K562 (cell line): ENCODE measurements around the gene RRM2. TPM values are rescaled to one million over a fixed set of nuclear protein-coding genes. Genes with fewer than 3 reads are reported as not detected.

Experiments used
- CC2D1A ChIP-seq: fragments of 450-650 bp; IDR thresholded peaks from 2 replicates; pipeline ENCODE4 v1.6.1; 2017; ENCODE audit warnings: mild to moderate bottlenecking
- CTBP1 ChIP-seq: fragments of 450-650 bp; IDR thresholded peaks from 2 replicates; pipeline ENCODE4 v1.6.1; 2016; ENCODE audit warnings: borderline replicate concordance
- JUND ChIP-seq, 2 experiments: IDR thresholded peaks; 2 replicates in 1 of 2; 3 replicates in 1 of 2; pipeline ENCODE4 v1.6.1; 2011; ENCODE audit warnings: borderline replicate concordance in 2 of 2, low read depth in 2 of 2, low read length in 2 of 2, improper control_type of control experiment in 1 of 2, missing biosample characterization in 1 of 2, missing genetic modification characterization in 1 of 2, missing genetic modification reagents in 1 of 2
- KLF16 ChIP-seq: IDR thresholded peaks from 2 replicates; pipeline ENCODE4 v1.6.1; 2016; ENCODE audit warnings: antibody characterized with exemption
- LARP7 ChIP-seq: fragments of 450-650 bp; IDR thresholded peaks from 2 replicates; pipeline ENCODE4 v1.6.1; 2016
- MTA3 ChIP-seq: fragments of 450-650 bp; formaldehyde crosslinking; IDR thresholded peaks from 2 replicates; pipeline ENCODE4 v1.6.1; 2017; ENCODE audit warnings: mild to moderate bottlenecking, borderline replicate concordance
- MYC ChIP-seq, 2 experiments: fragments of 250-450 bp in 1 of 2; sonication (Bioruptor Pico) in 1 of 2; IDR thresholded peaks; 2 replicates each; pipeline versions ENCODE4 v1.5.1 to v1.6.1; 2012 to 2021; ENCODE audit warnings: low read depth in 2 of 2, borderline replicate concordance in 1 of 2, improper control_type of control experiment in 1 of 2, low read length in 1 of 2, mild to moderate bottlenecking in 1 of 2, moderate library complexity in 1 of 2
- RAD21 ChIP-seq, 2 experiments: fragments of 250-450 bp in 1 of 2; fragments of 450-650 bp in 1 of 2; sonication (Bioruptor Pico) in 1 of 2; formaldehyde crosslinking in 1 of 2; IDR thresholded peaks in 1 of 2; conservative IDR thresholded peaks in 1 of 2; 2 replicates each; pipeline versions ENCODE4 v1.4.0 to v1.8.0; 2020 to 2022; ENCODE audit warnings: mild to moderate bottlenecking in 2 of 2, moderate library complexity in 1 of 2
- SOX6 ChIP-seq: fragments of 450-650 bp; IDR thresholded peaks from 2 replicates; pipeline ENCODE4 v1.6.1; 2014; ENCODE audit warnings: mild to moderate bottlenecking
- SRF ChIP-seq, 2 experiments: fragments of 250-450, 450-650 bp in 1 of 2; sonication (Bioruptor Pico) in 1 of 2; sonication (generic) in 1 of 2; formaldehyde crosslinking; IDR thresholded peaks; 2 replicates each; pipeline versions ENCODE4 v1.5.0 to v1.5.1; 2020 to 2022; ENCODE audit warnings: mild to moderate bottlenecking in 1 of 2, missing genetic modification reagents in 1 of 2
- TFAP4 ChIP-seq: sonication (generic); formaldehyde crosslinking; IDR thresholded peaks from 2 replicates; pipeline ENCODE4 v1.8.0; 2022; ENCODE audit warnings: missing genetic modification reagents, mild to moderate bottlenecking, moderate library complexity, borderline replicate concordance
- ZNF263 ChIP-seq: sonication (generic); formaldehyde crosslinking; IDR thresholded peaks from 2 replicates; pipeline ENCODE4 v1.8.0; 2022; ENCODE audit warnings: mild to moderate bottlenecking, missing genetic modification reagents, borderline replicate concordance
- polyA plus RNA-seq, 8 experiments: library from polyadenylated mRNA; depleted of rRNA in 4 of 8; stranded (reverse) in 5 of 8; unstranded in 3 of 8; fragments of >200 nt; fragmentation: Nextera tagmentation in 2 of 8; fragmentation: Illumina TruSeq in 1 of 8; extraction: Ambion mirVana in 2 of 8; extraction: Trizol in 1 of 8; gene quantifications; 2 replicates each; pipeline versions ENCODE4 v1.2.1 to v1.2.3, GENCODE V29; 2011 to 2014; ENCODE audit warnings: inconsistent platforms in 1 of 8, missing spikeins in 1 of 8
- total RNA-seq, 7 experiments: library from RNA; depleted of rRNA in 6 of 7; stranded (reverse); fragments of >200 nt in 6 of 7; fragmentation: Illumina TruSeq in 2 of 7; extraction: Trizol in 2 of 7; gene quantifications; 2 replicates each; pipeline versions ENCODE4 v1.2.1 to v1.2.3, GENCODE V29; 2011 to 2021; ENCODE audit warnings: low replicate concordance in 1 of 7
- TF ChIP-seq, protein P1 (sequence below): IDR thresholded peaks from 2 replicates; pipeline ENCODE4 v1.6.1; 2011; ENCODE audit warnings: borderline replicate concordance, low read depth, mild to moderate bottlenecking, moderate library complexity, low read length; ENCODE audit not compliant: insufficient read depth, poor library complexity, severe bottlenecking
- TF ChIP-seq, protein P2 (sequence below), 2 experiments: fragments of 250-450 bp in 1 of 2; fragments of 450-650 bp in 1 of 2; sonication (Bioruptor Pico) in 1 of 2; IDR thresholded peaks; 2 replicates each; pipeline versions ENCODE4 v1.6.1 to v1.8.0; 2016 to 2021; ENCODE audit warnings: mild to moderate bottlenecking in 2 of 2, moderate library complexity in 2 of 2, missing compliant biosample characterization in 1 of 2, missing genetic modification characterization in 1 of 2
- TF ChIP-seq, protein P3 (sequence below), 2 experiments: IDR thresholded peaks; 2 replicates each; pipeline ENCODE4 v1.6.1; 2012; ENCODE audit warnings: improper control_type of control experiment in 2 of 2, low read depth in 2 of 2, low read length in 2 of 2, borderline replicate concordance in 1 of 2

RRM2 gene
- total and polyA plus RNA-seq, 9 of the 15 experiments (the other 6 are each of a cell fraction or from before 2014, with no cell fraction given): 50.1 to 244 (median 128) TPM

- TF ChIP-seq MTA3: 0 out of 2 replicates have a peak, but pooled peaks have one; percentile 38
- TF ChIP-seq, protein P1, sequence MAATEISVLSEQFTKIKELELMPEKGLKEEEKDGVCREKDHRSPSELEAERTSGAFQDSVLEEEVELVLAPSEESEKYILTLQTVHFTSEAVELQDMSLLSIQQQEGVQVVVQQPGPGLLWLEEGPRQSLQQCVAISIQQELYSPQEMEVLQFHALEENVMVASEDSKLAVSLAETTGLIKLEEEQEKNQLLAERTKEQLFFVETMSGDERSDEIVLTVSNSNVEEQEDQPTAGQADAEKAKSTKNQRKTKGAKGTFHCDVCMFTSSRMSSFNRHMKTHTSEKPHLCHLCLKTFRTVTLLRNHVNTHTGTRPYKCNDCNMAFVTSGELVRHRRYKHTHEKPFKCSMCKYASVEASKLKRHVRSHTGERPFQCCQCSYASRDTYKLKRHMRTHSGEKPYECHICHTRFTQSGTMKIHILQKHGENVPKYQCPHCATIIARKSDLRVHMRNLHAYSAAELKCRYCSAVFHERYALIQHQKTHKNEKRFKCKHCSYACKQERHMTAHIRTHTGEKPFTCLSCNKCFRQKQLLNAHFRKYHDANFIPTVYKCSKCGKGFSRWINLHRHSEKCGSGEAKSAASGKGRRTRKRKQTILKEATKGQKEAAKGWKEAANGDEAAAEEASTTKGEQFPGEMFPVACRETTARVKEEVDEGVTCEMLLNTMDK: peak; percentile 34
- peak; percentile 57; the same call in 1 of the 2 replicates for TF ChIP-seq TFAP4 (CRISPR knock-in tag)
- TF ChIP-seq LARP7: no peak
- TF ChIP-seq SRF (CRISPR knock-in tag; IDR thresholded peaks at IDR 0.05): no peak
- peak; percentile 14; the same call in 1 of the 2 replicates for TF ChIP-seq SOX6
- TF ChIP-seq KLF16: peak; percentile 72
- TF ChIP-seq ZNF263 (CRISPR knock-in tag): peak; percentile 19; the same call in 1 of the 2 replicates
- TF ChIP-seq JUND (IDR thresholded peaks at IDR 0.05; ENCODE audit: borderline replicate concordance, low read depth, low read length): 0 out of 2 replicates have a peak, but pooled peaks have one; percentile 19
- TF ChIP-seq JUND (tag; IDR thresholded peaks at IDR 0.05; ENCODE audit: borderline replicate concordance, low read depth, low read length): 0 out of 3 replicates have a peak, but pooled peaks have one; percentile 9
- TF ChIP-seq, protein P2, sequence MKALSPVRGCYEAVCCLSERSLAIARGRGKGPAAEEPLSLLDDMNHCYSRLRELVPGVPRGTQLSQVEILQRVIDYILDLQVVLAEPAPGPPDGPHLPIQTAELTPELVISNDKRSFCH (CRISPR knock-in tag; IDR thresholded peaks at IDR 0.05): no peak
- TF ChIP-seq, protein P2 (tag; IDR thresholded peaks at IDR 0.05): 0 out of 2 replicates have a peak, but pooled peaks have one; percentile 26
- TF ChIP-seq CTBP1: peak; percentile 23; the same call in 1 of the 2 replicates
- TF ChIP-seq, protein P3, sequence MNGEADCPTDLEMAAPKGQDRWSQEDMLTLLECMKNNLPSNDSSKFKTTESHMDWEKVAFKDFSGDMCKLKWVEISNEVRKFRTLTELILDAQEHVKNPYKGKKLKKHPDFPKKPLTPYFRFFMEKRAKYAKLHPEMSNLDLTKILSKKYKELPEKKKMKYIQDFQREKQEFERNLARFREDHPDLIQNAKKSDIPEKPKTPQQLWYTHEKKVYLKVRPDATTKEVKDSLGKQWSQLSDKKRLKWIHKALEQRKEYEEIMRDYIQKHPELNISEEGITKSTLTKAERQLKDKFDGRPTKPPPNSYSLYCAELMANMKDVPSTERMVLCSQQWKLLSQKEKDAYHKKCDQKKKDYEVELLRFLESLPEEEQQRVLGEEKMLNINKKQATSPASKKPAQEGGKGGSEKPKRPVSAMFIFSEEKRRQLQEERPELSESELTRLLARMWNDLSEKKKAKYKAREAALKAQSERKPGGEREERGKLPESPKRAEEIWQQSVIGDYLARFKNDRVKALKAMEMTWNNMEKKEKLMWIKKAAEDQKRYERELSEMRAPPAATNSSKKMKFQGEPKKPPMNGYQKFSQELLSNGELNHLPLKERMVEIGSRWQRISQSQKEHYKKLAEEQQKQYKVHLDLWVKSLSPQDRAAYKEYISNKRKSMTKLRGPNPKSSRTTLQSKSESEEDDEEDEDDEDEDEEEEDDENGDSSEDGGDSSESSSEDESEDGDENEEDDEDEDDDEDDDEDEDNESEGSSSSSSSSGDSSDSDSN (IDR thresholded peaks at IDR 0.05; ENCODE audit: borderline replicate concordance in 1 of 2, low read depth in 2 of 2, low read length in 2 of 2): 0 out of 4 replicates have a peak, but pooled peaks of 1 of the 2 experiments have one; percentile 55
- peak; percentile 73 to 76 for TF ChIP-seq RAD21 (CRISPR knock-in tag; conservative IDR thresholded peaks at IDR 0.05 in 1 of 2, IDR thresholded peaks at IDR 0.05 in 1 of 2)
- peak; percentile 48; the same call in 1 of the 2 replicates for TF ChIP-seq CC2D1A
- TF ChIP-seq MYC (IDR thresholded peaks at IDR 0.05; ENCODE audit: low read depth, low read length): 0 out of 2 replicates have a peak, but pooled peaks have one; percentile 22
- TF ChIP-seq MYC (CRISPR knock-in tag; IDR thresholded peaks at IDR 0.05; ENCODE audit: borderline replicate concordance, low read depth): no peak
These were observed 25.0 kb upstream of the RRM2 start (continued) for GRCh38 chr2:10097352-10098148.
